A549 (cell line): Measurements from ENCODE around the gene DDX10. TPM values are rescaled to one million over a fixed set of nuclear protein-coding genes. Genes with fewer than 3 reads are reported as not detected.
A peak's percentile ranks its signal among the peaks of the same experiment; 100 is the strongest.

Source experiments
- ATAC-seq, 2 experiments: fragments of 200-7000 bp in 1 of 2; fragments of >200 bp in 1 of 2; cut with Nextera tagmentation in 1 of 2; cut with Tn5 transposase in 1 of 2; 3 replicates each; pipeline versions ENCODE4 v1.8.0 to v1.9.1; 2018 to 2020; ENCODE audit warnings: mild to moderate bottlenecking in 1 of 2, moderate library complexity in 1 of 2
- CTCF ChIA-PET: fragments of 300-600 bp; sonication (Branson Sonifier 250); formaldehyde crosslinking; extraction: SDS; loops from one replicate; lab custom pipeline; 2021; ENCODE audit warnings: antibody characterized with exemption, inconsistent platforms; lab: Yijun Ruan, JAX
- POLR2A ChIA-PET: fragments of 350-600 bp; formaldehyde crosslinking; extraction: SDS; loops from one replicate; lab custom pipeline; 2021; ENCODE audit warnings: antibody characterized with exemption, inconsistent platforms; lab: Yijun Ruan, JAX
- DNase-seq, 2 experiments: peaks; one replicate each; pipeline versions ENCODE4 v3.0.0 to v3.0.0-alpha.2; 2011 to 2016; ENCODE audit warnings: low read depth in 1 of 2, low spot score in 1 of 2
- FAIRE-seq: peaks from 2 replicates; lab custom pipeline; 2011; peaks lifted over from hg19 to GRCh38; lab: Jason Lieb, UNC
- H3K27ac ChIP-seq, 2 experiments: fragments of >200 bp; sonication (Bioruptor Twin); formaldehyde crosslinking; 3 replicates each; pipeline ENCODE4 v1.5.1; 2016 to 2017
- H3K4me1 ChIP-seq: fragments of >200 bp; sonication (Bioruptor Twin); formaldehyde crosslinking; 3 replicates; pipeline ENCODE4 v1.6.1; 2016
- H3K4me2 ChIP-seq: fragments of >200 bp; sonication (Bioruptor Twin); formaldehyde crosslinking; 3 replicates; pipeline ENCODE4 v1.6.1; 2016
- H3K4me3 ChIP-seq: fragments of >200 bp; sonication (Bioruptor Twin); formaldehyde crosslinking; 3 replicates; pipeline ENCODE4 v1.5.1; 2016
- H3K9me3 ChIP-seq: fragments of >200 bp; sonication (Bioruptor Twin); formaldehyde crosslinking; 3 replicates; pipeline ENCODE4 v1.6.1; 2016
- CBX2 ChIP-seq: fragments of 200-600 bp; sonication (generic); IDR thresholded peaks from 2 replicates; pipeline ENCODE4 v1.6.1; 2016; ENCODE audit warnings: low read depth, mild to moderate bottlenecking, borderline replicate concordance
- CBX8 ChIP-seq: fragments of 200-600 bp; sonication (generic); IDR thresholded peaks from 2 replicates; pipeline ENCODE4 v1.6.1; 2016
- CEBPB ChIP-seq, 2 experiments: fragments of >200 bp in 1 of 2; sonication (Bioruptor Twin) in 1 of 2; formaldehyde crosslinking in 1 of 2; IDR thresholded peaks; 2 replicates each; pipeline ENCODE4 v1.6.1; 2012 to 2016
- EHF ChIP-seq: fragments of 250-450 bp; sonication (Bioruptor Pico); IDR thresholded peaks from 2 replicates; pipeline ENCODE4 v1.5.0; 2020; ENCODE audit warnings: mild to moderate bottlenecking
- ESRRA ChIP-seq: fragments of 150-350 bp; IDR thresholded peaks from 2 replicates; pipeline ENCODE4 v1.6.1; 2014; ENCODE audit warnings: mild to moderate bottlenecking, low read length, borderline replicate concordance
- FOSB ChIP-seq: fragments of 250-450 bp; sonication (Bioruptor Pico); IDR thresholded peaks from 2 replicates; pipeline ENCODE4 v1.5.0; 2020; ENCODE audit warnings: mild to moderate bottlenecking, moderate library complexity
- FOSL2 ChIP-seq, 2 experiments: fragments of 450-650 bp in 1 of 2; fragments of >200 bp in 1 of 2; sonication (Bioruptor Twin) in 1 of 2; formaldehyde crosslinking; IDR thresholded peaks; 2 replicates each; pipeline versions ENCODE4 v1.5.0 to v1.6.1; 2016 to 2020; ENCODE audit warnings: mild to moderate bottlenecking in 1 of 2, moderate library complexity in 1 of 2
- GATA3 ChIP-seq: IDR thresholded peaks from 2 replicates; pipeline ENCODE4 v1.6.1; 2012; ENCODE audit warnings: borderline replicate concordance
- HDAC2 ChIP-seq: fragments of 200-600 bp; sonication (generic); IDR thresholded peaks from 2 replicates; pipeline ENCODE4 v1.6.1; 2016
- JUN ChIP-seq, 2 experiments: fragments of >200 bp; sonication (Bioruptor Twin); formaldehyde crosslinking; IDR thresholded peaks; 2 replicates in 1 of 2; 3 replicates in 1 of 2; pipeline ENCODE4 v1.6.1; 2016 to 2017
- JUNB ChIP-seq: fragments of >200 bp; sonication (Bioruptor Twin); formaldehyde crosslinking; IDR thresholded peaks from 2 replicates; pipeline ENCODE4 v1.6.1; 2016
- KDM5A ChIP-seq: fragments of 200-600 bp; sonication (generic); IDR thresholded peaks from 2 replicates; pipeline ENCODE4 v1.6.1; 2016; ENCODE audit warnings: antibody characterized with exemption, mild to moderate bottlenecking
- MAZ ChIP-seq: fragments of 150-350 bp; IDR thresholded peaks from 2 replicates; pipeline ENCODE4 v1.6.1; 2014; ENCODE audit warnings: antibody characterized with exemption, low read depth, low read length, borderline replicate concordance
- NFE2L2 ChIP-seq: fragments of 150-350 bp; conservative IDR thresholded peaks from 2 replicates; pipeline ENCODE4 v1.6.1; 2014; ENCODE audit warnings: low read length
- NPAS2 ChIP-seq: fragments of 250-450 bp; sonication (Bioruptor Pico); IDR thresholded peaks from 2 replicates; pipeline ENCODE4 v1.8.0; 2022; ENCODE audit warnings: mild to moderate bottlenecking, moderate library complexity, borderline replicate concordance
- PHF8 ChIP-seq: fragments of 200-600 bp; sonication (generic); IDR thresholded peaks from 2 replicates; pipeline ENCODE4 v1.6.1; 2016; ENCODE audit warnings: low read depth, mild to moderate bottlenecking, antibody characterized with exemption, moderate library complexity, borderline replicate concordance
- POLR2A ChIP-seq: IDR thresholded peaks from 2 replicates; pipeline ENCODE4 v1.6.1; 2012; ENCODE audit warnings: mild to moderate bottlenecking, low read length
- RNF2 ChIP-seq: fragments of 200-600 bp; sonication (generic); IDR thresholded peaks from 2 replicates; pipeline ENCODE4 v1.6.1; 2016; ENCODE audit warnings: low read depth, mild to moderate bottlenecking, antibody characterized with exemption, moderate library complexity, borderline replicate concordance
- SMC3 ChIP-seq: fragments of >200 bp; sonication (Bioruptor Twin); formaldehyde crosslinking; IDR thresholded peaks from 3 replicates; pipeline ENCODE4 v1.6.1; 2018; ENCODE audit warnings: inconsistent platforms
- SREBF2 ChIP-seq: fragments of 450-650 bp; IDR thresholded peaks from 2 replicates; pipeline ENCODE4 v1.6.1; 2014; ENCODE audit warnings: mild to moderate bottlenecking, moderate library complexity
- TP53 ChIP-seq: fragments of 250-450 bp; sonication (Bioruptor Pico); IDR thresholded peaks from 2 replicates; pipeline ENCODE4 v1.5.0; 2021; ENCODE audit warnings: mild to moderate bottlenecking, moderate library complexity
- ZNF302 ChIP-seq: fragments of 250-450 bp; sonication (Bioruptor Pico); IDR thresholded peaks from 2 replicates; pipeline ENCODE4 v1.9.0; 2021; ENCODE audit warnings: inconsistent platforms, mild to moderate bottlenecking, moderate library complexity
- WGBS: methylation state at CpG from one replicate; pipeline ENCODE4 v1.1.6; 2017; ENCODE audit errors: missing lambda C conversion rate; 5-methylcytosine and 5-hydroxymethylcytosine counted together
- polyA plus RNA-seq, 4 experiments: library from polyadenylated mRNA; depleted of rRNA in 3 of 4; stranded (reverse); fragments of >200 nt; fragmentation: RNase III in 1 of 4; extraction: RNeasy Plus Mini Kit Qiagen cat#74134 plus additional on column Dnase treatment in 1 of 4; gene quantifications; 2 replicates in 3 of 4; 3 replicates in 1 of 4; pipeline ENCODE4 v1.2.3, GENCODE V29; 2011 to 2017
- TF ChIP-seq, protein P1 (sequence below): IDR thresholded peaks from 2 replicates; pipeline ENCODE4 v1.6.1; 2012
- TF ChIP-seq, protein P2 (sequence below): fragments of 150-350 bp; IDR thresholded peaks from 2 replicates; pipeline ENCODE4 v1.6.1; 2014; ENCODE audit warnings: low read depth, mild to moderate bottlenecking, low read length
- TF ChIP-seq, protein P3 (sequence below): IDR thresholded peaks from 2 replicates; pipeline ENCODE4 v1.6.1; 2012; ENCODE audit warnings: low read depth, borderline replicate concordance
- TF ChIP-seq, protein P4 (sequence below): fragments of 250-450 bp; sonication (Bioruptor Pico); IDR thresholded peaks from 2 replicates; pipeline ENCODE4 v1.5.0; 2021; ENCODE audit warnings: mild to moderate bottlenecking, moderate library complexity, borderline replicate concordance
- TF ChIP-seq, protein P5 (sequence below): fragments of >200 bp; sonication (Bioruptor Twin); formaldehyde crosslinking; IDR thresholded peaks from 3 replicates; pipeline ENCODE4 v1.5.1; 2016
- TF ChIP-seq, protein P6 (sequence below): fragments of 250-450 bp; sonication (Bioruptor Pico); IDR thresholded peaks from 2 replicates; pipeline ENCODE4 v1.5.0; 2020; ENCODE audit warnings: low read depth, mild to moderate bottlenecking, moderate library complexity

The DDX10 gene
- polyA plus RNA-seq, 2 of the 4 experiments (the other 2 are of a cell fraction): 46.0 to 189 TPM

DNA sequence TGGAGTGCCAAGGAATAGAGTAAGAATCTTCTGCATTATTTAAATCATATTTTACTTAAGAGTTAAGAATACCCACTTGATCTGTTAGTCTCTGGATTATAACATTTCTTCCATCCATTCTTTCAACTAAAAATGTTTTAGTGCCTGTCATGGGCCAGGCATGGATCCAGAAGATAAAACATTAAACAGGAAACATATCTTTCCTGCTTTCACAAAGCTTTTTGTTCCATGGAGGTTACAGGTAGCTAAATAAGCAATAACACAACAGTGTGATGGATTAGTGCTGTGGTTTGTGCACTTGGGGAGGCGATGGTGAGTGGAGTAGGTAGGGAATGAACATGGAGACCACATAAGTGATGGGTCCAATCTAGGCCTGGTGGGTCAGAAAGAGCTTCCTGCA is 258.5 kb downstream of the DDX10 start:
- ATAC-seq (no peak), DNase-seq (no peak), FAIRE-seq (no peak)
- no peaks in the 10 kb centered on the region for H3K9me3 ChIP-seq
- WGBS: 100% methylated on average over 1 of the region's 1 CpG
- no peak overlapping the region for H3K4me2 ChIP-seq
- ChIA-PET CTCF (interaction anchor here (1.1 kb wide), 1 partner anchor 189 kb away, joined by 3 read pairs; no protein-coding TSS in a partner anchor), POLR2A (no interaction called here)
- H3K4me1 ChIP-seq: peaks cover 32% of the 10 kb centered on the region
- H3K27ac ChIP-seq: peak overlapping the region in 1 of 2 experiments; percentile 28; a peak in 1 of 6 replicates
- TF ChIP-seq, protein P1, sequence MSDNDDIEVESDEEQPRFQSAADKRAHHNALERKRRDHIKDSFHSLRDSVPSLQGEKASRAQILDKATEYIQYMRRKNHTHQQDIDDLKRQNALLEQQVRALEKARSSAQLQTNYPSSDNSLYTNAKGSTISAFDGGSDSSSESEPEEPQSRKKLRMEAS: no peak
- TF ChIP-seq HDAC2 (no peak), SREBF2 (no peak), JUN (IDR thresholded peaks at IDR 0.05) (no peak), NPAS2 (CRISPR knock-in tag) (no peak), CBX8 (no peak), POLR2A (no peak), RNF2 (no peak), NFE2L2 (no peak), JUNB (no peak), ESRRA (no peak), KDM5A (no peak), TP53 (CRISPR knock-in tag) (no peak), ZNF302 (CRISPR knock-in tag) (no peak), PHF8 (no peak), FOSB (no peak)
- TF ChIP-seq, protein P2, sequence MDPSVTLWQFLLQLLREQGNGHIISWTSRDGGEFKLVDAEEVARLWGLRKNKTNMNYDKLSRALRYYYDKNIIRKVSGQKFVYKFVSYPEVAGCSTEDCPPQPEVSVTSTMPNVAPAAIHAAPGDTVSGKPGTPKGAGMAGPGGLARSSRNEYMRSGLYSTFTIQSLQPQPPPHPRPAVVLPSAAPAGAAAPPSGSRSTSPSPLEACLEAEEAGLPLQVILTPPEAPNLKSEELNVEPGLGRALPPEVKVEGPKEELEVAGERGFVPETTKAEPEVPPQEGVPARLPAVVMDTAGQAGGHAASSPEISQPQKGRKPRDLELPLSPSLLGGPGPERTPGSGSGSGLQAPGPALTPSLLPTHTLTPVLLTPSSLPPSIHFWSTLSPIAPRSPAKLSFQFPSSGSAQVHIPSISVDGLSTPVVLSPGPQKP: no peak
- TF ChIP-seq, protein P3, sequence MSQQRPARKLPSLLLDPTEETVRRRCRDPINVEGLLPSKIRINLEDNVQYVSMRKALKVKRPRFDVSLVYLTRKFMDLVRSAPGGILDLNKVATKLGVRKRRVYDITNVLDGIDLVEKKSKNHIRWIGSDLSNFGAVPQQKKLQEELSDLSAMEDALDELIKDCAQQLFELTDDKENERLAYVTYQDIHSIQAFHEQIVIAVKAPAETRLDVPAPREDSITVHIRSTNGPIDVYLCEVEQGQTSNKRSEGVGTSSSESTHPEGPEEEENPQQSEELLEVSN: no peak
- TF ChIP-seq, all 56 proteins: peak for 0
- no peak overlapping the region for H3K4me3 ChIP-seq

DNA sequence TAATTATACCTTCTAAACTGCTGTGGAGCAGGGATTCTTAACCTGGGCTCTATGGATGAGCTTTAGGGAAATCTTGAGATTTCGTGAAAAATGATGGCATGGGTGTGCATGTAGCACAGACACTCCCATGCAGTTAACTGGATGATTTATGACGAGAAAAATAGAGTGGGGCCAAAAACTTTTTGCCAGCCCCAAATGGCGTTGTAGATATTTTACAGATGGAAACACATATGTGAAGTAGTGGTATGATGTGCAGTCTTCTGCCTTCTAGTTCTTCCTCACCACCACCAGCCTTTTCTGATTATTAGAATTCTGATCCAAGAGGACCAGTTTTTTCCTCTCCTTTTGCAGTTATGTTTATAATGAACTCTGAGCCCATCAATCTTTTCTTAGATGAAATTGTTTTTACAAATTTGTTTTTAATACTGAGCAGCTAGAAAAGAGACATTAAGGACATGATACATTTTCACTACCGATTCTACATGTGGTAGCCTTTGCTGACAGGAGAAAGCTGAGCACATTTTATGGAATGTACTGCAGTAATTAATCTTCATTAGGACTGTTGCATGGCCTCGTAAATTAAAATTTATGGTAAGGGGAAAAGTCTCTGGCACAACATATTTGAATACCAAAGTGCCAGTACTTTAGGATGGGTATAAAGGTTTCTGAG is 261.4 kb downstream of the DDX10 start:
- DNase-seq (no peak), FAIRE-seq (no peak), ATAC-seq (no peak)
- ChIA-PET CTCF (interaction anchor here (1.2 kb wide), 1 partner anchor 11 kb away, joined by 7 read pairs; no protein-coding TSS in a partner anchor), POLR2A (no interaction called here)
- Histone ChIP-seq H3K4me3 (no peak overlapping the region), H3K4me1 (peaks cover 38% of the 10 kb centered on the region), H3K27ac (peak overlapping the region; percentile 91 to 92; a peak in 5 of 6 replicates), H3K9me3 (no peaks in the 10 kb centered on the region), H3K4me2 (0 out of 3 replicates have a peak overlapping the region, but pooled peaks have one; percentile 18)
- 89% methylated on average over 5 of the region's 5 CpGs for WGBS
- TF ChIP-seq MAZ (no peak), GATA3 (no peak), SMC3 (no peak), KDM5A (no peak), TP53 (CRISPR knock-in tag) (no peak), FOSL2 (IDR thresholded peaks at IDR 0.05) (no peak), FOSL2 (CRISPR knock-in tag; IDR thresholded peaks at IDR 0.05) (no peak), CBX2 (no peak), EHF (no peak), ZNF302 (CRISPR knock-in tag) (no peak), RNF2 (no peak), CEBPB (IDR thresholded peaks at IDR 0.05) (no peak)
- TF ChIP-seq, protein P4, sequence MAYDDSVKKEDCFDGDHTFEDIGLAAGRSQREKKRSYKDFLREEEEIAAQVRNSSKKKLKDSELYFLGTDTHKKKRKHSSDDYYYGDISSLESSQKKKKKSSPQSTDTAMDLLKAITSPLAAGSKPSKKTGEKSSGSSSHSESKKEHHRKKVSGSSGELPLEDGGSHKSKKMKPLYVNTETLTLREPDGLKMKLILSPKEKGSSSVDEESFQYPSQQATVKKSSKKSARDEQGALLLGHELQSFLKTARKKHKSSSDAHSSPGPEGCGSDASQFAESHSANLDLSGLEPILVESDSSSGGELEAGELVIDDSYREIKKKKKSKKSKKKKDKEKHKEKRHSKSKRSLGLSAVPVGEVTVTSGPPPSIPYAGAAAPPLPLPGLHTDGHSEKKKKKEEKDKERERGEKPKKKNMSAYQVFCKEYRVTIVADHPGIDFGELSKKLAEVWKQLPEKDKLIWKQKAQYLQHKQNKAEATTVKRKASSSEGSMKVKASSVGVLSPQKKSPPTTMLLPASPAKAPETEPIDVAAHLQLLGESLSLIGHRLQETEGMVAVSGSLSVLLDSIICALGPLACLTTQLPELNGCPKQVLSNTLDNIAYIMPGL (CRISPR knock-in tag): no peak
- TF ChIP-seq, protein P3: no peak
- TF ChIP-seq, protein P5, sequence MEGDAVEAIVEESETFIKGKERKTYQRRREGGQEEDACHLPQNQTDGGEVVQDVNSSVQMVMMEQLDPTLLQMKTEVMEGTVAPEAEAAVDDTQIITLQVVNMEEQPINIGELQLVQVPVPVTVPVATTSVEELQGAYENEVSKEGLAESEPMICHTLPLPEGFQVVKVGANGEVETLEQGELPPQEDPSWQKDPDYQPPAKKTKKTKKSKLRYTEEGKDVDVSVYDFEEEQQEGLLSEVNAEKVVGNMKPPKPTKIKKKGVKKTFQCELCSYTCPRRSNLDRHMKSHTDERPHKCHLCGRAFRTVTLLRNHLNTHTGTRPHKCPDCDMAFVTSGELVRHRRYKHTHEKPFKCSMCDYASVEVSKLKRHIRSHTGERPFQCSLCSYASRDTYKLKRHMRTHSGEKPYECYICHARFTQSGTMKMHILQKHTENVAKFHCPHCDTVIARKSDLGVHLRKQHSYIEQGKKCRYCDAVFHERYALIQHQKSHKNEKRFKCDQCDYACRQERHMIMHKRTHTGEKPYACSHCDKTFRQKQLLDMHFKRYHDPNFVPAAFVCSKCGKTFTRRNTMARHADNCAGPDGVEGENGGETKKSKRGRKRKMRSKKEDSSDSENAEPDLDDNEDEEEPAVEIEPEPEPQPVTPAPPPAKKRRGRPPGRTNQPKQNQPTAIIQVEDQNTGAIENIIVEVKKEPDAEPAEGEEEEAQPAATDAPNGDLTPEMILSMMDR: no peak
- TF ChIP-seq, protein P2: no peak
- TF ChIP-seq, protein P6, sequence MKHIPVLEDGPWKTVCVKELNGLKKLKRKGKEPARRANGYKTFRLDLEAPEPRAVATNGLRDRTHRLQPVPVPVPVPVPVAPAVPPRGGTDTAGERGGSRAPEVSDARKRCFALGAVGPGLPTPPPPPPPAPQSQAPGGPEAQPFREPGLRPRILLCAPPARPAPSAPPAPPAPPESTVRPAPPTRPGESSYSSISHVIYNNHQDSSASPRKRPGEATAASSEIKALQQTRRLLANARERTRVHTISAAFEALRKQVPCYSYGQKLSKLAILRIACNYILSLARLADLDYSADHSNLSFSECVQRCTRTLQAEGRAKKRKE (CRISPR knock-in tag): no peak
